PFSK-1 (cell line): ENCODE data around the gene MPV17L.

Experiments used
- POLR2AphosphoS5 ChIP-seq: IDR thresholded peaks from 2 replicates; pipeline ENCODE4 v1.6.1; 2012; ENCODE audit warnings: low read depth, mild to moderate bottlenecking, control low read depth, low read length, moderate library complexity
- SIN3A ChIP-seq: IDR thresholded peaks from 2 replicates; pipeline ENCODE4 v1.6.1; 2012; ENCODE audit warnings: mild to moderate bottlenecking, low read length, moderate library complexity, borderline replicate concordance; ENCODE audit not compliant: insufficient read depth
- TAF1 ChIP-seq: IDR thresholded peaks from 2 replicates; pipeline ENCODE4 v1.6.1; 2012; ENCODE audit warnings: low read length, control low read depth, borderline replicate concordance; ENCODE audit not compliant: insufficient read depth
- TF ChIP-seq, protein P1 (sequence below), 2 experiments: IDR thresholded peaks; 2 replicates each; pipeline versions ENCODE4 v1.6.1 to v1.8.0; 2011 to 2012; ENCODE audit warnings: low read depth in 2 of 2, low read length in 2 of 2, control low read depth in 1 of 2, inconsistent platforms in 1 of 2, mild to moderate bottlenecking in 1 of 2, moderate library complexity in 1 of 2; ENCODE audit not compliant: insufficient read depth in 1 of 2

DNA sequence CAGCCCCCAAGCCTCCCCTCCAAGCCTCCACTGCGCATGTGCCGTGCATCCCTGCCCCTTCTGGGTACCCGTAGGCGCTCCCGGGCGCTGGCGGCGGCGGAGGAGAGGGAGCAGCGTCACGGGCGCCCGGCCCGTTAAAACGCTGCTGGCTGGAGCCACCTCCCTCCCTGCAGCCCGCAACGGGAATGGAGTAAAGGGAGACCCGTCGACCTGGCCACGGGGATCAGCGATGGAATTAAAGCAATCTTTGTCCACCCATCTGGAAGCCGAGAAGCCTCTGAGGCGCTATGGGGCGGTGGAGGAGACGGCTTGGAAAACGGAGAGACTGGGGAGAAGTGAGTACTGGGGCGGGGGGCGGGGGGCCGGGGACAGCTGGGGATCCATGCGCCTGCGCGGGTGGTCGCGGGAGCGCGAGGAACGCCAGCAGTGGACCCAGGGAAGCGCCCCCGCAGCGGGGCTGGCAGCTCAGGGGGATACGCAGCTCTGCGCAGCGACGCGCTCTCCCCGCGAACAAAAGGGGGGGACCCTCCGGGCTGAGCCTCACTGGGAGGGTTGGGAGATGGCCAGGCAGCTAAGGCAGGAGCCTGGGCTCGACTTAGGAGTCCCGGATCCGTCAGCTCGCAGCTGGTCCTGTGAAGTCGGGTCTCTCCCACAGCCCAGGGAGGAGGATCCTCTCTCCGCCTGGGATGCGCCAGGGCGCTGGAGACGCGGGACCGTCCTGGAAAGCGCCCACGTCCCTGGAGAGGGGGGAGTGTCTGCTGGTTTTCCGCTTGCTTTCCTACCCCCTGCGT lies 39.1 kb downstream of the MPV17L start, which contains the start of gene BMERB1:
- TF ChIP-seq TAF1 (no peak), POLR2AphosphoS5 (no peak), SIN3A (no peak)
- TF ChIP-seq, protein P1, sequence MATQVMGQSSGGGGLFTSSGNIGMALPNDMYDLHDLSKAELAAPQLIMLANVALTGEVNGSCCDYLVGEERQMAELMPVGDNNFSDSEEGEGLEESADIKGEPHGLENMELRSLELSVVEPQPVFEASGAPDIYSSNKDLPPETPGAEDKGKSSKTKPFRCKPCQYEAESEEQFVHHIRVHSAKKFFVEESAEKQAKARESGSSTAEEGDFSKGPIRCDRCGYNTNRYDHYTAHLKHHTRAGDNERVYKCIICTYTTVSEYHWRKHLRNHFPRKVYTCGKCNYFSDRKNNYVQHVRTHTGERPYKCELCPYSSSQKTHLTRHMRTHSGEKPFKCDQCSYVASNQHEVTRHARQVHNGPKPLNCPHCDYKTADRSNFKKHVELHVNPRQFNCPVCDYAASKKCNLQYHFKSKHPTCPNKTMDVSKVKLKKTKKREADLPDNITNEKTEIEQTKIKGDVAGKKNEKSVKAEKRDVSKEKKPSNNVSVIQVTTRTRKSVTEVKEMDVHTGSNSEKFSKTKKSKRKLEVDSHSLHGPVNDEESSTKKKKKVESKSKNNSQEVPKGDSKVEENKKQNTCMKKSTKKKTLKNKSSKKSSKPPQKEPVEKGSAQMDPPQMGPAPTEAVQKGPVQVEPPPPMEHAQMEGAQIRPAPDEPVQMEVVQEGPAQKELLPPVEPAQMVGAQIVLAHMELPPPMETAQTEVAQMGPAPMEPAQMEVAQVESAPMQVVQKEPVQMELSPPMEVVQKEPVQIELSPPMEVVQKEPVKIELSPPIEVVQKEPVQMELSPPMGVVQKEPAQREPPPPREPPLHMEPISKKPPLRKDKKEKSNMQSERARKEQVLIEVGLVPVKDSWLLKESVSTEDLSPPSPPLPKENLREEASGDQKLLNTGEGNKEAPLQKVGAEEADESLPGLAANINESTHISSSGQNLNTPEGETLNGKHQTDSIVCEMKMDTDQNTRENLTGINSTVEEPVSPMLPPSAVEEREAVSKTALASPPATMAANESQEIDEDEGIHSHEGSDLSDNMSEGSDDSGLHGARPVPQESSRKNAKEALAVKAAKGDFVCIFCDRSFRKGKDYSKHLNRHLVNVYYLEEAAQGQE (IDR thresholded peaks at IDR 0.05; ENCODE audit: insufficient read depth in 1 of 2, low read depth in 2 of 2, low read length in 2 of 2), result no peak
